GM12873 (cell line): ENCODE measurements around the gene HDAC4.

Experiments used
- CTCF ChIP-seq: IDR thresholded peaks from 2 replicates; pipeline ENCODE4 v1.5.1; 2012; ENCODE audit warnings: low read depth, mild to moderate bottlenecking, moderate library complexity, low read length, control low read depth; ENCODE audit not compliant: insufficient read depth; ENCODE audit errors: missing control alignments

The HDAC4 gene

GRCh38 chr2:239298116-239298804 lies 102.6 kb downstream of the HDAC4 start:
- no peak for TF ChIP-seq CTCF

GRCh38 chr2:239297142-239298004 lies 103.4 kb downstream of the HDAC4 start:
- no peak for TF ChIP-seq CTCF

GRCh38 chr2:239296020-239296932 lies 104.5 kb downstream of the HDAC4 start:
- TF ChIP-seq CTCF = no peak

- no peak for TF ChIP-seq CTCF
Measured at GRCh38 chr2:239295377-239296019, 105.3 kb downstream of the HDAC4 start.

GRCh38 chr2:239294571-239295054 lies 106.2 kb downstream of the HDAC4 start:
- TF ChIP-seq CTCF = no peak

- TF ChIP-seq CTCF = no peak
Measured at GRCh38 chr2:239293775-239294430, 106.9 kb downstream of the HDAC4 start.
